Adrenal gland (tissue), 5 donors: ENCODE results near the gene ANO10.

Experiments
- CTCF ChIP-seq, 6 experiments: fragments of 450-650 bp in 4 of 6; fragments of 200-600 bp in 2 of 6; sonication (generic) in 1 of 6; IDR thresholded peaks; 1 replicate in 5 of 6; 2 replicates in 1 of 6; pipeline versions ENCODE4 v1.5.1 to v1.8.0; 2016 to 2021; ENCODE audit warnings: antibody characterized with exemption in 6 of 6, mild to moderate bottlenecking in 2 of 6, moderate library complexity in 1 of 6
- POLR2A ChIP-seq, 2 donors: fragments of 450-650 bp; IDR thresholded peaks; one replicate each; pipeline ENCODE4 v1.6.1; 2017; ENCODE audit warnings: antibody characterized with exemption in 2 of 2, mild to moderate bottlenecking in 2 of 2, moderate library complexity in 1 of 2
- donor health status: DM: no; HTN: no; CAD: no.

- TF ChIP-seq POLR2A (IDR thresholded peaks at IDR 0.05), result no peak
- no peak for TF ChIP-seq CTCF (IDR thresholded peaks at IDR 0.05)
These were observed 90.0 kb downstream of the ANO10 start for GRCh38 chr3:43531835-43532234.
